NT2/D1 (cell line): ENCODE data around the gene CCT3.
"Not testable (repeated sequence)": the region's sequence is repeated elsewhere in the genome, so short reads cannot be mapped to it uniquely, and the experiment has no call there.

Experiments
- DNase-seq: peaks from one replicate; pipeline ENCODE4 v3.0.0-alpha.2; 2011; ENCODE audit warnings: low read depth, low spot score
- H3K27me3 ChIP-seq: 2 replicates; pipeline ENCODE4 v1.6.0; 2011; ENCODE audit warnings: mild to moderate bottlenecking; ENCODE audit not compliant: insufficient read length, insufficient read depth
- H3K36me3 ChIP-seq: 2 replicates; pipeline ENCODE4 v1.6.1; 2011; ENCODE audit warnings: mild to moderate bottlenecking, low read length, mixed read lengths; ENCODE audit not compliant: insufficient read depth, insufficient read length
- H3K4me1 ChIP-seq: 2 replicates; pipeline ENCODE4 v1.5.1; 2011; ENCODE audit not compliant: insufficient read depth, insufficient read length
- H3K4me3 ChIP-seq: 2 replicates; pipeline ENCODE4 v1.5.1; 2011; ENCODE audit warnings: low read depth; ENCODE audit not compliant: insufficient read length
- H3K9ac ChIP-seq: 2 replicates; pipeline ENCODE4 v1.6.0; 2011; ENCODE audit warnings: low read depth; ENCODE audit not compliant: insufficient read length
- H3K9me3 ChIP-seq: 2 replicates; pipeline ENCODE4 v1.5.1; 2011; ENCODE audit warnings: mild to moderate bottlenecking, low read length; ENCODE audit not compliant: insufficient read depth
- SUZ12 ChIP-seq: IDR thresholded peaks from 2 replicates; pipeline ENCODE4 v1.6.1; 2011; ENCODE audit not compliant: insufficient read length, insufficient read depth; ENCODE audit errors: extremely low read depth
- YY1 ChIP-seq: IDR thresholded peaks from 2 replicates; pipeline ENCODE4 v1.6.1; 2011; ENCODE audit not compliant: insufficient read length, insufficient read depth
- ZNF274 ChIP-seq: IDR thresholded peaks from 2 replicates; pipeline ENCODE4 v1.6.1; 2011; ENCODE audit warnings: mild to moderate bottlenecking, low read depth, low read length

Gene CCT3

GRCh38 chr1:156373546-156373945 is 35.5 kb upstream of the CCT3 start:
- Histone ChIP-seq H3K36me3 (no peaks in the 10 kb centered on the region), H3K9ac (no peak overlapping the region), H3K4me1 (peaks cover 24% of the 10 kb centered on the region), H3K4me3 (no peak overlapping the region), H3K9me3 (no peaks in the 10 kb centered on the region), H3K27me3 (peaks cover 7% of the 10 kb centered on the region)
- TF ChIP-seq YY1 = no peak
- TF ChIP-seq SUZ12 = no peak
- no peak for TF ChIP-seq ZNF274
- DNase-seq = no peak

GRCh38 chr1:156372876-156373275 is 34.8 kb upstream of the CCT3 start:
- TF ChIP-seq YY1 = no peak
- no peak for TF ChIP-seq SUZ12
- no peak for TF ChIP-seq ZNF274
- no peaks in the 10 kb centered on the region for H3K36me3 ChIP-seq
- peaks cover 7% of the 10 kb centered on the region for H3K27me3 ChIP-seq
- H3K9ac ChIP-seq = no peak overlapping the region
- peaks cover 20% of the 10 kb centered on the region for H3K4me1 ChIP-seq
- no peak overlapping the region for H3K4me3 ChIP-seq
- no peaks in the 10 kb centered on the region for H3K9me3 ChIP-seq
- no peak for DNase-seq

- H3K9me3 ChIP-seq = no peaks in the 10 kb centered on the region
- H3K4me3 ChIP-seq = no peak overlapping the region
- no peak for TF ChIP-seq ZNF274
- no peak for TF ChIP-seq YY1
- TF ChIP-seq SUZ12 = no peak
- H3K36me3 ChIP-seq = no peaks in the 10 kb centered on the region
- H3K9ac ChIP-seq = no peak overlapping the region
- peaks cover 7% of the 10 kb centered on the region for H3K27me3 ChIP-seq
- peaks cover 19% of the 10 kb centered on the region for H3K4me1 ChIP-seq
- no peak for DNase-seq
Measured at GRCh38 chr1:156372265-156372586, 34.1 kb upstream of the CCT3 start.

- Histone ChIP-seq H3K4me3 (no peak overlapping the region), H3K9me3 (no peaks in the 10 kb centered on the region), H3K36me3 (no peaks in the 10 kb centered on the region), H3K27me3 (peaks cover 7% of the 10 kb centered on the region), H3K4me1 (peaks cover 19% of the 10 kb centered on the region), H3K9ac (no peak overlapping the region)
- no peak for DNase-seq
- TF ChIP-seq YY1 (no peak), SUZ12 (no peak), ZNF274 (no peak)
Measured at GRCh38 chr1:156371553-156372264, 33.6 kb upstream of the CCT3 start.

- DNase-seq, H3K9me3 ChIP-seq, H3K27me3 ChIP-seq, H3K36me3 ChIP-seq, H3K9ac ChIP-seq: not testable (repeated sequence)
- peaks cover 20% of the 10 kb centered on the region for H3K4me1 ChIP-seq
- peak overlapping the region; percentile 35 for H3K4me3 ChIP-seq
Measured at GRCh38 chr1:156369685-156370286, 31.7 kb upstream of the CCT3 start.

- TF ChIP-seq ZNF274 (no peak), YY1 (no peak), SUZ12 (no peak)
- H3K9me3 ChIP-seq = no peaks in the 10 kb centered on the region
- peak within 1 kb of the TSS; percentile 62 for H3K9ac ChIP-seq
- H3K4me1 ChIP-seq = peaks cover 20% of the 10 kb centered on the region
- peak; percentile 64 for DNase-seq
- H3K27me3 ChIP-seq = peaks cover 7% of the 10 kb centered on the region
- peak within 1 kb of the TSS; percentile 35 for H3K4me3 ChIP-seq
- H3K36me3 ChIP-seq = no peaks in the 10 kb centered on the region
Measured at GRCh38 chr1:156368889-156369684, 31.0 kb upstream of the CCT3 start, which contains the start of gene RHBG. Gene RHBG (plus strand): TSS chr1:156369211. CDS start chr1:156369250, 39 bp downstream.

- Histone ChIP-seq H3K9ac (no peak overlapping the region), H3K9me3 (no peaks in the 10 kb centered on the region), H3K4me3 (no peak overlapping the region), H3K27me3 (peaks cover 7% of the 10 kb centered on the region), H3K36me3 (no peaks in the 10 kb centered on the region), H3K4me1 (peaks cover 20% of the 10 kb centered on the region)
- TF ChIP-seq ZNF274 (no peak), SUZ12 (no peak), YY1 (no peak)
- DNase-seq = no peak
Measured at GRCh38 chr1:156368157-156368658, 30.1 kb upstream of the CCT3 start.
